ENCODE data around the gene CUEDC1. TPM values are rescaled to one million over a fixed set of nuclear protein-coding genes. Genes with fewer than 3 reads are reported as not detected.

CUEDC1 gene
- total RNA-seq, 1 experiment from 2014 or later, result 61.4 TPM

GRCh38 chr17:57876866-57877237 is 78.4 kb downstream of the CUEDC1 start:
- no peak overlapping the region for H3K4me2 ChIP-seq
- H3K79me2 ChIP-seq (ENCODE audit: low read depth), result no peaks in the 10 kb centered on the region
- intact Hi-C loops (cut with micrococcal nuclease; ENCODE audit: unreplicated experiment), result no loop called here
- no TSS peak for BruUV-seq (replicated peaks)
- CTCF ChIA-PET, result no interaction called here
- no peaks in the 10 kb centered on the region for H3K36me3 ChIP-seq (ENCODE audit: low read depth)
- peaks cover 55% of the 10 kb centered on the region for H3K4me1 ChIP-seq (replicated peaks; ENCODE audit: insufficient read depth)
- H3K9me2 ChIP-seq (ENCODE audit: insufficient read depth), result no peaks in the 10 kb centered on the region
- no peak overlapping the region for H3K4me3 ChIP-seq
- peaks cover 16% of the 10 kb centered on the region for H3F3A ChIP-seq (ENCODE audit: insufficient read depth, low read depth)
- H4K20me1 ChIP-seq (ENCODE audit: insufficient read depth), result no peaks in the 10 kb centered on the region
- H2AFZ ChIP-seq, result no peak overlapping the region
- TF ChIP-seq, protein P1, sequence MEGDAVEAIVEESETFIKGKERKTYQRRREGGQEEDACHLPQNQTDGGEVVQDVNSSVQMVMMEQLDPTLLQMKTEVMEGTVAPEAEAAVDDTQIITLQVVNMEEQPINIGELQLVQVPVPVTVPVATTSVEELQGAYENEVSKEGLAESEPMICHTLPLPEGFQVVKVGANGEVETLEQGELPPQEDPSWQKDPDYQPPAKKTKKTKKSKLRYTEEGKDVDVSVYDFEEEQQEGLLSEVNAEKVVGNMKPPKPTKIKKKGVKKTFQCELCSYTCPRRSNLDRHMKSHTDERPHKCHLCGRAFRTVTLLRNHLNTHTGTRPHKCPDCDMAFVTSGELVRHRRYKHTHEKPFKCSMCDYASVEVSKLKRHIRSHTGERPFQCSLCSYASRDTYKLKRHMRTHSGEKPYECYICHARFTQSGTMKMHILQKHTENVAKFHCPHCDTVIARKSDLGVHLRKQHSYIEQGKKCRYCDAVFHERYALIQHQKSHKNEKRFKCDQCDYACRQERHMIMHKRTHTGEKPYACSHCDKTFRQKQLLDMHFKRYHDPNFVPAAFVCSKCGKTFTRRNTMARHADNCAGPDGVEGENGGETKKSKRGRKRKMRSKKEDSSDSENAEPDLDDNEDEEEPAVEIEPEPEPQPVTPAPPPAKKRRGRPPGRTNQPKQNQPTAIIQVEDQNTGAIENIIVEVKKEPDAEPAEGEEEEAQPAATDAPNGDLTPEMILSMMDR (conservative IDR thresholded peaks at IDR 0.05), result no peak
- TF ChIP-seq EZH2 (IDR thresholded peaks at IDR 0.05; ENCODE audit: low read depth), result no peak
- no peak for DNase-seq
- no peaks in the 10 kb centered on the region for H3K9me3 ChIP-seq (ENCODE audit: insufficient read depth, low read depth)
- no peaks in the 10 kb centered on the region for H3K27me3 ChIP-seq (ENCODE audit: insufficient read depth, low read depth)
- POLR2A ChIA-PET (ENCODE audit: unreplicated experiment), result interaction anchor here (0.7 kb wide), 1 partner anchor 113 kb away, joined by 17 read pairs; no protein-coding TSS in a partner anchor
- H3K27ac ChIP-seq, result no peak overlapping the region

- H3K36me3 ChIP-seq (ENCODE audit: low read depth), result no peaks in the 10 kb centered on the region
- no peaks in the 10 kb centered on the region for H4K20me1 ChIP-seq (ENCODE audit: insufficient read depth)
- peak overlapping the region; percentile 67; the same call in 1 of the 2 replicates for H3K4me2 ChIP-seq
- no peak overlapping the region for H2AFZ ChIP-seq
- H3K27me3 ChIP-seq (ENCODE audit: insufficient read depth, low read depth), result no peaks in the 10 kb centered on the region
- H3K27ac ChIP-seq, result no peak overlapping the region
- intact Hi-C loops (cut with micrococcal nuclease; ENCODE audit: unreplicated experiment), result no loop called here
- TF ChIP-seq, protein P1 (conservative IDR thresholded peaks at IDR 0.05), result no peak
- TF ChIP-seq EZH2 (IDR thresholded peaks at IDR 0.05; ENCODE audit: low read depth), result no peak
- ChIA-PET POLR2A (ENCODE audit: unreplicated experiment) (interaction anchor here (0.7 to 0.9 kb wide), 2 partner anchors 15 to 110 kb away, joined by 3 read pairs; no protein-coding TSS in a partner anchor), CTCF (interaction anchor here (0.6 to 1.7 kb wide), 4 partner anchors 15 to 110 kb away, joined by 3 to 10 read pairs (median 7); no protein-coding TSS in a partner anchor)
- peaks cover 55% of the 10 kb centered on the region for H3K4me1 ChIP-seq (replicated peaks; ENCODE audit: insufficient read depth)
- H3K4me3 ChIP-seq, result no peak overlapping the region
- H3K9me2 ChIP-seq (ENCODE audit: insufficient read depth), result no peaks in the 10 kb centered on the region
- H3K79me2 ChIP-seq (ENCODE audit: low read depth), result no peaks in the 10 kb centered on the region
- BruUV-seq (replicated peaks), result no TSS peak
- no peak for DNase-seq
- H3F3A ChIP-seq (ENCODE audit: insufficient read depth, low read depth), result peaks cover 16% of the 10 kb centered on the region
- no peaks in the 10 kb centered on the region for H3K9me3 ChIP-seq (ENCODE audit: insufficient read depth, low read depth)
Measured at GRCh38 chr17:57876023-57876865, 79.0 kb downstream of the CUEDC1 start.

DNA sequence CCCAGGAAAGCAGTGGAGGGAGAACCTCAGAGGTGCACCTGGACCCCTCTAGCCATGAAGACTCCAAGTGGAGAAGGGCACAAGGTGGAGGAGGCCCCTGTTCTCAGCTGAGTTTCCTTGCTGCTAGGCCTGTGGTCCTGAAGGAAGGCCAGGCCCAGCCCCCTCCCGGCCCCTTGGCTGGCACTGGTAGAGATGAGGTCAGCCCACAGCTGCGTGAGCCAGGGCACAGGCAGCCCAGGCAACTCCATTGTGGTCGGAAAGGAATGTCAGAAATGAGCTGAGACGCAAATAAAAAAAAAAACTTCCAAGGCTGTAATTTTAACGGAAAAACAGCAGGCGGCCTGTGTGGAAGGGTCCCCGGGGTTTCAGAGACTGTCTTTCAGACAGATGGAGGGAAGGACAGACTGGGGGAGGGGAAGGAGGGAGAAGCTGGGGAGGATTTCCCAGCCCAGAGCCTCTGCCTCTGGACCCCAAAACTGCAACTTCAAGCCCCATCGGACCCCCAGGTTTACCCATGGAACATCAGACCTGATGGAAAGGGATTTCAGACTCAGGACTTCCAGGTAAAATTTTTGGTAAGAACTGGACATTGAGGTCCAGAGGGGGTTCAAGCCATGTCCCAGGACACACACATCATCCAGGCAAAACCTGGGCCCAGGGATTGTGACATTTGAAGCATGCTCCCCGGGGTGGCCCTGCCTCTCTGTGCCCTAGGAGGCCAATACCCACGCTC is 79.8 kb downstream of the CUEDC1 start:
- Histone ChIP-seq H3K4me1 (replicated peaks; ENCODE audit: insufficient read depth) (peaks cover 55% of the 10 kb centered on the region), H3F3A (ENCODE audit: insufficient read depth, low read depth) (peaks cover 16% of the 10 kb centered on the region), H3K36me3 (ENCODE audit: low read depth) (no peaks in the 10 kb centered on the region), H3K9me2 (ENCODE audit: insufficient read depth) (no peaks in the 10 kb centered on the region), H4K20me1 (ENCODE audit: insufficient read depth) (no peaks in the 10 kb centered on the region), H3K4me2 (peak overlapping the region; percentile 67), H2AFZ (no peak overlapping the region), H3K4me3 (no peak overlapping the region), H3K27ac (no peak overlapping the region), H3K79me2 (ENCODE audit: low read depth) (no peaks in the 10 kb centered on the region), H3K9me3 (ENCODE audit: insufficient read depth, low read depth) (no peaks in the 10 kb centered on the region), H3K27me3 (ENCODE audit: insufficient read depth, low read depth) (no peaks in the 10 kb centered on the region)
- BruUV-seq (replicated peaks), result no TSS peak
- DNase-seq, result peak; percentile 88 to 92
- CTCF ChIA-PET, result interaction anchor here (0.6 to 1.7 kb wide), 7 partner anchors 15 to 111 kb away, joined by 3 to 10 read pairs (median 7); no protein-coding TSS in a partner anchor
- POLR2A ChIA-PET (ENCODE audit: unreplicated experiment), result interaction anchor here (0.5 to 0.9 kb wide), 3 partner anchors 15 to 110 kb away, joined by 3 to 16 read pairs (median 3); no protein-coding TSS in a partner anchor
- no peak for TF ChIP-seq EZH2 (IDR thresholded peaks at IDR 0.05; ENCODE audit: low read depth)
- TF ChIP-seq, protein P1 (conservative IDR thresholded peaks at IDR 0.05), result peak; percentile 77
- intact Hi-C loops (cut with micrococcal nuclease; ENCODE audit: unreplicated experiment), result loop anchor here (1.0 to 2.0 kb wide), 5 partner anchors 15 to 112 kb away; partner anchors contain the start of gene MRPS23

Data from PC-9 (cell line).